SH-SY5Y (cell line): ENCODE measurements around the gene CYP11A1.

Source experiments
- GATA2 ChIP-seq: IDR thresholded peaks from 2 replicates; pipeline ENCODE4 v1.6.1; 2011; ENCODE audit warnings: mild to moderate bottlenecking, low read depth, low read length
- GATA3 ChIP-seq: IDR thresholded peaks from 2 replicates; pipeline ENCODE4 v1.6.1; 2011; ENCODE audit warnings: low read depth, mild to moderate bottlenecking, low read length, moderate library complexity

GRCh38 chr15:74386496-74387140 is 19.2 kb upstream of the CYP11A1 start:
- no peak for TF ChIP-seq GATA2
- no peak for TF ChIP-seq GATA3
